Testis (tissue), 3 donors: ENCODE measurements around the gene GPER1. TPM values are rescaled to one million over a fixed set of nuclear protein-coding genes. Genes with fewer than 3 reads are reported as not detected.

Experiments used
- DNase-seq: peaks from one replicate; pipeline ENCODE4 v3.0.0-alpha.2; 2019
- H3K27ac ChIP-seq, 2 donors: fragments of 200-600 bp; sonication (generic); one replicate each; pipeline ENCODE4 v1.5.1; 2019
- H3K27me3 ChIP-seq: fragments of 200-600 bp; sonication (generic); one replicate; pipeline ENCODE4 v1.5.1; 2019
- H3K36me3 ChIP-seq: fragments of 200-600 bp; sonication (generic); one replicate; pipeline ENCODE4 v1.5.1; 2017; ENCODE audit warnings: low read depth; ENCODE audit errors: missing control alignments
- H3K4me1 ChIP-seq: fragments of 200-600 bp; sonication (generic); one replicate; pipeline ENCODE4 v1.5.1; 2019
- H3K4me3 ChIP-seq, 2 donors: fragments of 200-600 bp; sonication (generic); one replicate each; pipeline ENCODE4 v1.5.1; 2017 to 2019
- H3K9me3 ChIP-seq: fragments of 200-600 bp; sonication (generic); one replicate; pipeline ENCODE4 v1.5.1; 2017
- CTCF ChIP-seq, 3 experiments: fragments of 450-650 bp in 2 of 3; fragments of 200-600 bp in 1 of 3; sonication (generic) in 1 of 3; IDR thresholded peaks; one replicate each; pipeline ENCODE4 v1.5.1; 2016 to 2019; ENCODE audit warnings: antibody characterized with exemption in 3 of 3, mild to moderate bottlenecking in 2 of 3, moderate library complexity in 1 of 3
- POLR2A ChIP-seq: fragments of 450-650 bp; IDR thresholded peaks from one replicate; pipeline ENCODE4 v1.6.1; 2017; ENCODE audit warnings: antibody characterized with exemption, mild to moderate bottlenecking, moderate library complexity
- WGBS, 2 donors: methylation state at CpG; one replicate each; pipeline ENCODE4 v1.1.5; 2018; 5-methylcytosine and 5-hydroxymethylcytosine counted together
- intact Hi-C: fragments of 100-400 bp; cut with DNase I; formaldehyde crosslinking; loops from one replicate; pipeline ENCODE4 v1.15.1; 2023; ENCODE audit warnings: low total_unique reads
- polyA plus RNA-seq: library from polyadenylated mRNA; stranded (reverse); fragments of 350-450 nt; fragmentation: Illumina TruSeq; extraction: RNeasy Lipid Tissue Mini Kit (QIAGEN cat#74804); gene quantifications from one replicate; pipeline ENCODE4 v1.2.3, GENCODE V29; 2014; ENCODE audit warnings: low read depth, low replicate concordance; ENCODE audit not compliant: insufficient read depth
- total RNA-seq, 2 donors: library from RNA; depleted of rRNA; stranded (reverse); fragments of >200 nt; gene quantifications; one replicate each; pipeline ENCODE4 v1.2.3, GENCODE V29; 2016

The GPER1 gene
- total and polyA plus RNA-seq, 3 donors from 2014 or later = 3.2 to 3.5 (median 3.4) TPM

GRCh38 chr7:1100834-1101562, 13.1 kb downstream of the GPER1 start:
- 89 to 91% methylated on average over 25 to 34 of the region's 34 CpGs for WGBS, 2 donors
- Histone ChIP-seq H3K36me3 (no peaks in the 10 kb centered on the region), H3K27ac (no peak overlapping the region)

GRCh38 chr7:1101563-1102431, 13.9 kb downstream of the GPER1 start:
- H3K4me1 ChIP-seq = no peaks in the 10 kb centered on the region
- no peaks in the 10 kb centered on the region for H3K27me3 ChIP-seq
- no peak overlapping the region for H3K27ac ChIP-seq
- no peak for DNase-seq
- intact Hi-C loops = no loop called here
- H3K9me3 ChIP-seq = no peaks in the 10 kb centered on the region
- no peaks in the 10 kb centered on the region for H3K36me3 ChIP-seq
- WGBS, 2 donors = 88 to 95% methylated on average over 44 to 47 of the region's 47 CpGs
- no peak overlapping the region for H3K4me3 ChIP-seq
- TF ChIP-seq POLR2A (no peak), CTCF (IDR thresholded peaks at IDR 0.05) (no peak)

More at GRCh38 chr7:1100834-1101562, 13.1 kb downstream of the GPER1 start:
- DNase-seq = no peak
- no peak for TF ChIP-seq CTCF (IDR thresholded peaks at IDR 0.05)
- TF ChIP-seq POLR2A = no peak
- Histone ChIP-seq H3K27me3 (no peaks in the 10 kb centered on the region), H3K4me1 (peaks cover 7% of the 10 kb centered on the region), H3K4me3 (no peak overlapping the region), H3K9me3 (no peaks in the 10 kb centered on the region)
- intact Hi-C loops = no loop called here

DNA sequence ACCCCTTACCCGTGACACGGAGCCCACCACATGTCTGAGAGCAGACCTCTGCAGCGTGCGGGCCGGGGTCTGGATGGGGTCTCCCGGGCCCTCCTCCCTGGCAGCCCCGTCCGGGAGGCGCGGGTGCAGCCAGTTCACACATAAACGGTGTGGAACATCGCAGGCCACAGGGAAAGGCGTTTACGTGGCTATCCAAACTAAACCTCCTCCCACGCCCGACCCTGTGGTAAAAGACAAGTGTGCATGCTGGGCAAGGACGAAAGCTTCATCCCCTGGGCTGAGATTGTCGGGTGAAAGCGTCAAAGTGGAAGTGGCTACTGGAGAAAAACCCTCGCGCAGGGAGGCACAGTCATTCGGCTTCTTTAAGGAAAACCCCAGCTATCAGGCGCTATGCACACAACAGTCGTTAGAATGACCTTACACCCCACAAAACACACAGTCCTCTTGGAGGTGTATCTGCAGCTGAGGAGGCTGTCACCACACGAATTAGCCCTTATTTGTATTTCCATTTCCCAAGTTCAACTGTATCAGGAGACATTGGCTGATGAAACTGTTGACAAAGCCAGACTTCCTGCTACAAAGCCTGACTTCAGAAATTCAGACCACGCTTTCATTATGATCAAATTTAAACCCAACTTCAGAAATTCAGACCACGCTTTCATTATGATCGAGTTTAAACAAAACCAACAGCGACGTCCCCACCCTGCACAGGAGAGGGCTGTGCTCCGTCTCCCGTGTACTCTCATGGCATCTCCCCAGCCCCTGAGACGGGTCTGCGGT, 15.3 kb downstream of the GPER1 start:
- H3K27ac ChIP-seq = no peak overlapping the region
- H3K4me1 ChIP-seq = no peaks in the 10 kb centered on the region
- intact Hi-C loops = no loop called here

More for the DNA sequence above, 15.3 kb downstream of the GPER1 start:
- Histone ChIP-seq H3K4me3 (no peak overlapping the region), H3K27me3 (no peaks in the 10 kb centered on the region), H3K36me3 (no peaks in the 10 kb centered on the region), H3K9me3 (no peaks in the 10 kb centered on the region)
- 76 to 91% methylated on average over 25 to 34 of the region's 34 CpGs for WGBS, 2 donors
- DNase-seq = no peak
- TF ChIP-seq POLR2A = no peak
- no peak for TF ChIP-seq CTCF (IDR thresholded peaks at IDR 0.05)
